Measurements from ENCODE around the gene STIM2.

DNA sequence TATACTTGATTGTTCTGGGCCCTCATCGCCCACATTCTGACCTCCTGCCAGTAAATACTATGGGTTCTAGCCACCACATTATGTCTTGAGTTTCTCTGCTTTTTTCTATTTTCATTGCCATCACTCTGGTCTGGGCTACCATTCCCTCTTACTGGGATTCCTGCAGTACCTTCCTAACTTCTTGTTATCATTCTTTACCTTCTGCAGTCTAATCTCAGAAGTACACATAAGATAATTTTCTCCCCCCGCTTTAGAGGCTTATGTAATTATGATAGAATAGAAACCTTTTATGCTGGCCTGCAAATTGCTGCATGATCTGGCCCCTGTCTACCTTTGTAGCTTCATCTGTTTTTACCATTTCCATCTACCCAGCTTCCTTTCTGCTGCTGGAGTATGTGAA is 19.2 kb downstream of the STIM2 start:
- no peak for TF ChIP-seq EZH2 (IDR thresholded peaks at IDR 0.05; ENCODE audit: low read depth)
- TF ChIP-seq, protein P1, sequence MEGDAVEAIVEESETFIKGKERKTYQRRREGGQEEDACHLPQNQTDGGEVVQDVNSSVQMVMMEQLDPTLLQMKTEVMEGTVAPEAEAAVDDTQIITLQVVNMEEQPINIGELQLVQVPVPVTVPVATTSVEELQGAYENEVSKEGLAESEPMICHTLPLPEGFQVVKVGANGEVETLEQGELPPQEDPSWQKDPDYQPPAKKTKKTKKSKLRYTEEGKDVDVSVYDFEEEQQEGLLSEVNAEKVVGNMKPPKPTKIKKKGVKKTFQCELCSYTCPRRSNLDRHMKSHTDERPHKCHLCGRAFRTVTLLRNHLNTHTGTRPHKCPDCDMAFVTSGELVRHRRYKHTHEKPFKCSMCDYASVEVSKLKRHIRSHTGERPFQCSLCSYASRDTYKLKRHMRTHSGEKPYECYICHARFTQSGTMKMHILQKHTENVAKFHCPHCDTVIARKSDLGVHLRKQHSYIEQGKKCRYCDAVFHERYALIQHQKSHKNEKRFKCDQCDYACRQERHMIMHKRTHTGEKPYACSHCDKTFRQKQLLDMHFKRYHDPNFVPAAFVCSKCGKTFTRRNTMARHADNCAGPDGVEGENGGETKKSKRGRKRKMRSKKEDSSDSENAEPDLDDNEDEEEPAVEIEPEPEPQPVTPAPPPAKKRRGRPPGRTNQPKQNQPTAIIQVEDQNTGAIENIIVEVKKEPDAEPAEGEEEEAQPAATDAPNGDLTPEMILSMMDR (conservative IDR thresholded peaks at IDR 0.05) = no peak

Data from PC-9 (cell line).